Bronchial smooth muscle cell (primary cell): Measurements from ENCODE around the gene VIPR1. TPM values are rescaled to one million over a fixed set of nuclear protein-coding genes. Genes with fewer than 3 reads are reported as not detected.

Experiments
- total RNA-seq: library from RNA; depleted of rRNA; stranded (reverse); fragments of >200 nt; gene quantifications from 2 replicates; pipeline ENCODE4 v1.2.1, GENCODE V29; 2014

The VIPR1 gene, protein sequence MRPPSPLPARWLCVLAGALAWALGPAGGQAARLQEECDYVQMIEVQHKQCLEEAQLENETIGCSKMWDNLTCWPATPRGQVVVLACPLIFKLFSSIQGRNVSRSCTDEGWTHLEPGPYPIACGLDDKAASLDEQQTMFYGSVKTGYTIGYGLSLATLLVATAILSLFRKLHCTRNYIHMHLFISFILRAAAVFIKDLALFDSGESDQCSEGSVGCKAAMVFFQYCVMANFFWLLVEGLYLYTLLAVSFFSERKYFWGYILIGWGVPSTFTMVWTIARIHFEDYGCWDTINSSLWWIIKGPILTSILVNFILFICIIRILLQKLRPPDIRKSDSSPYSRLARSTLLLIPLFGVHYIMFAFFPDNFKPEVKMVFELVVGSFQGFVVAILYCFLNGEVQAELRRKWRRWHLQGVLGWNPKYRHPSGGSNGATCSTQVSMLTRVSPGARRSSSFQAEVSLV
- not detected in 2 replicates for total RNA-seq

GRCh38 chr3:42502429-42503250, at the start of gene VIPR1:
TSS of gene VIPR1 (plus strand) at chr3:42502643. CDS start at chr3:42502736, 93 bp downstream.

GRCh38 chr3:42581709-42582473, 79.4 kb downstream of the VIPR1 start, which contains the start of gene SEC22C:
TSS of gene SEC22C (minus strand) at chr3:42581967. CDS start at chr3:42569046, 12,921 bp downstream.

Other genes with a start within 250 kb of the VIPR1 start
- gene CCK, start 236.5 kb upstream of the VIPR1 start, total RNA-seq = 3.9 and 43.5 TPM in 2 replicates
- gene LYZL4, start 92.0 kb upstream of the VIPR1 start, total RNA-seq = not detected in 2 replicates
- 41.7 and 42.7 TPM in 2 replicates for gene SEC22C, start 79.3 kb downstream of the VIPR1 start, total RNA-seq
- gene SS18L2, start 88.2 kb downstream of the VIPR1 start, total RNA-seq = 24.4 and 33.1 TPM in 2 replicates
- 27.8 and 52.8 TPM in 2 replicates for gene NKTR, start 98.0 kb downstream of the VIPR1 start, total RNA-seq
- gene ZBTB47, start 151.1 kb downstream of the VIPR1 start, total RNA-seq = 24.4 and 45.8 TPM in 2 replicates
- 0.09 TPM in 1 of 2 replicates, not detected in the other for gene KLHL40, start 182.9 kb downstream of the VIPR1 start, total RNA-seq
- gene HHATL, start 200.2 kb downstream of the VIPR1 start, total RNA-seq = not detected in 2 replicates